BE2C (cell line): ENCODE results near the gene AOC3.

ENCODE experiments used
- DNase-seq: peaks from one replicate; pipeline ENCODE4 v3.0.0-alpha.2; 2020
- H3K27me3 ChIP-seq: fragments of 250-450 bp; sonication (Bioruptor Pico); 2 replicates; pipeline ENCODE4 v1.5.1; 2020; ENCODE audit warnings: mild to moderate bottlenecking
- H3K36me3 ChIP-seq: fragments of 250-450 bp; sonication (Bioruptor Pico); 2 replicates; pipeline ENCODE4 v1.5.1; 2020; ENCODE audit warnings: mild to moderate bottlenecking
- H3K4me1 ChIP-seq: fragments of 250-450 bp; sonication (Bioruptor Pico); 2 replicates; pipeline ENCODE4 v1.5.1; 2020
- H3K4me3 ChIP-seq: 2 replicates; pipeline ENCODE4 v1.5.1; 2011; ENCODE audit warnings: low read depth, low read length
- H3K9me3 ChIP-seq: fragments of 250-450 bp; sonication (Bioruptor Pico); 2 replicates; pipeline ENCODE4 v1.5.1; 2020
- TF ChIP-seq, protein P1 (sequence below): IDR thresholded peaks from 2 replicates; pipeline ENCODE4 v1.5.1; 2012; ENCODE audit warnings: mild to moderate bottlenecking, low read depth, low read length

The AOC3 gene

GRCh38 chr17:42889809-42890208 is 38.8 kb downstream of the AOC3 start:
- Histone ChIP-seq H3K4me1 (no peaks in the 10 kb centered on the region), H3K36me3 (no peaks in the 10 kb centered on the region), H3K4me3 (no peak overlapping the region), H3K9me3 (no peaks in the 10 kb centered on the region), H3K27me3 (peaks cover 16% of the 10 kb centered on the region)
- TF ChIP-seq, protein P1, sequence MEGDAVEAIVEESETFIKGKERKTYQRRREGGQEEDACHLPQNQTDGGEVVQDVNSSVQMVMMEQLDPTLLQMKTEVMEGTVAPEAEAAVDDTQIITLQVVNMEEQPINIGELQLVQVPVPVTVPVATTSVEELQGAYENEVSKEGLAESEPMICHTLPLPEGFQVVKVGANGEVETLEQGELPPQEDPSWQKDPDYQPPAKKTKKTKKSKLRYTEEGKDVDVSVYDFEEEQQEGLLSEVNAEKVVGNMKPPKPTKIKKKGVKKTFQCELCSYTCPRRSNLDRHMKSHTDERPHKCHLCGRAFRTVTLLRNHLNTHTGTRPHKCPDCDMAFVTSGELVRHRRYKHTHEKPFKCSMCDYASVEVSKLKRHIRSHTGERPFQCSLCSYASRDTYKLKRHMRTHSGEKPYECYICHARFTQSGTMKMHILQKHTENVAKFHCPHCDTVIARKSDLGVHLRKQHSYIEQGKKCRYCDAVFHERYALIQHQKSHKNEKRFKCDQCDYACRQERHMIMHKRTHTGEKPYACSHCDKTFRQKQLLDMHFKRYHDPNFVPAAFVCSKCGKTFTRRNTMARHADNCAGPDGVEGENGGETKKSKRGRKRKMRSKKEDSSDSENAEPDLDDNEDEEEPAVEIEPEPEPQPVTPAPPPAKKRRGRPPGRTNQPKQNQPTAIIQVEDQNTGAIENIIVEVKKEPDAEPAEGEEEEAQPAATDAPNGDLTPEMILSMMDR, result no peak
- no peak for DNase-seq

GRCh38 chr17:42891539-42892152 is 40.6 kb downstream of the AOC3 start:
- Histone ChIP-seq H3K36me3 (no peaks in the 10 kb centered on the region), H3K4me1 (no peaks in the 10 kb centered on the region), H3K4me3 (no peak overlapping the region), H3K9me3 (no peaks in the 10 kb centered on the region), H3K27me3 (peaks cover 19% of the 10 kb centered on the region)
- TF ChIP-seq, protein P1, result no peak
- DNase-seq, result no peak

GRCh38 chr17:42893359-42893758 is 42.4 kb downstream of the AOC3 start:
- Histone ChIP-seq H3K9me3 (no peaks in the 10 kb centered on the region), H3K36me3 (no peaks in the 10 kb centered on the region), H3K27me3 (peaks cover 20% of the 10 kb centered on the region), H3K4me3 (no peak overlapping the region), H3K4me1 (no peaks in the 10 kb centered on the region)
- no peak for DNase-seq
- TF ChIP-seq, protein P1, result no peak

DNA sequence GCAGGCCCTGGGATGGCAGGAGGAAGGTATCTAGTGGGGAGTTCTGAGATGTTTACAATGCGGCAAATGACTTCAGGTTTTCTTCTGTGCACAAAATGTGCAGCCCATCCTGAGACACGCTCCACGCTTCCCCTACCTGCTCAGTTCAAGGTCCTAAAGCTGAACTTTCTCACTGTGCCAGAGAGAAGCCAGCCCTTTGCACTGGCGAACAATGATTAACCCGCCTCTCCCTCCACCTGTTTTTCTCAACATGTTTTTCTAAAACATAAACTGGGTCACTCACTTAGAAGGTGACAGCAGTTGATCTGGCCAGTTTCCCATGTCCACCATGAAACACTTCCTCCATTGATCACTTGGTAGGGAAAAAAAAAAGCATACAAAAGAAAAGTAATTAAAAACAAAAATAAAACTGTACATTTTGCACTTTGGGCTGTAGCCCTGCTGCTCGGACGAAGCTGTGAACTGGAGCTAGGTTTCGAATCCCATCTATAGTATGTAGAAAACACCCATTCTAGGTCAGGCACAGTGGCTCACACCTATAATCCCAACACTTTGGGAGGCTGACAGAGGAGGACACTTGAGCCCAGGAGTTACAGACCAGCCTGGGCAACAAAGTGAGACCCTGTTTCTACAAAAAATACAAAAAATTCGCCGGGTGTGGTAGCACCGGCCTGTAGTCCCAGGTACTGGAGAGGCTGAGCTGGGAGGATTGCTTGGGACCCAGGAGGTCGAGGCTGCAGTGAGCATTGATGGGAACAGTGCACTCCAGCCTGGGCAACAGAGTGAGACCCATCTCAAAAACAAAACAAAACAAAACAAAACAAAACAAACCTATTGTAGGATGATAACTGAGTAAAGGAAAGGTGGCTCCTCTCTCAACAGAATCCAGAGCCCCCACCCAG is 43.5 kb downstream of the AOC3 start:
- DNase-seq, result no peak
- Histone ChIP-seq H3K9me3 (no peaks in the 10 kb centered on the region), H3K36me3 (no peaks in the 10 kb centered on the region), H3K4me1 (no peaks in the 10 kb centered on the region), H3K4me3 (no peak overlapping the region), H3K27me3 (peaks cover 25% of the 10 kb centered on the region)
- TF ChIP-seq, protein P1, result no peak

GRCh38 chr17:42895185-42895555 is 44.2 kb downstream of the AOC3 start:
- Histone ChIP-seq H3K27me3 (peaks cover 31% of the 10 kb centered on the region), H3K4me1 (no peaks in the 10 kb centered on the region), H3K36me3 (no peaks in the 10 kb centered on the region), H3K9me3 (no peaks in the 10 kb centered on the region; the same call in 1 of the 2 replicates), H3K4me3 (no peak overlapping the region)
- TF ChIP-seq, protein P1, result no peak
- DNase-seq, result no peak
